ENCODE data around the gene LLPH.

DNA sequence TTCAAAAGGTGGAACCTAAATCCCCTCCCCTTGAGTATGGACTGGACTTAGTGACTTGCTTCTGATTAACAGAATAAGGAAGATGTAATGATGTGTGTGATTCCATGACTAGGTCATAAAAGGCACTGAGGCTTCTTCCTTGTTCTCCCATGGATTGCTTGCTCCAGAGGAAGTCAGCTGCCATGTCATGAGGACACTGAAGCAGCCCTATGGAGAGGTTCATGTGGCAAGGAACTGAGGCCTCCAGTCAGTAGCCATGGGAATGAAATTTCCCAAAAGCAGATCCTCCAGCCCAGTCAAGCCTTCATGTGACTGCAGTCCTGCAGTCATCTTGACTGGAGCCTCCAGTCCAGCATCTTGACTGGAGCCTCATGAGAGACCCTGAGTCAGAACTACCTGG lies 28.6 kb upstream of the LLPH start:
- TF ChIP-seq JUN (CRISPR knock-in tag; IDR thresholded peaks at IDR 0.05) (no peak), ESRRA (CRISPR knock-in tag; IDR thresholded peaks at IDR 0.05; ENCODE audit: borderline replicate concordance) (no peak), SP1 (CRISPR knock-in tag; conservative IDR thresholded peaks at IDR 0.05) (no peak), NFYB (CRISPR knock-in tag; conservative IDR thresholded peaks at IDR 0.05; ENCODE audit: low read depth) (no peak), TP53 (CRISPR knock-in tag; IDR thresholded peaks at IDR 0.05) (no peak), TCF7 (CRISPR knock-in tag; IDR thresholded peaks at IDR 0.05; ENCODE audit: low read depth) (no peak), ZNF416 (CRISPR knock-in tag; IDR thresholded peaks at IDR 0.05) (no peak), SMAD4 (CRISPR knock-in tag; IDR thresholded peaks at IDR 0.05) (no peak)
- TF ChIP-seq, protein P1, sequence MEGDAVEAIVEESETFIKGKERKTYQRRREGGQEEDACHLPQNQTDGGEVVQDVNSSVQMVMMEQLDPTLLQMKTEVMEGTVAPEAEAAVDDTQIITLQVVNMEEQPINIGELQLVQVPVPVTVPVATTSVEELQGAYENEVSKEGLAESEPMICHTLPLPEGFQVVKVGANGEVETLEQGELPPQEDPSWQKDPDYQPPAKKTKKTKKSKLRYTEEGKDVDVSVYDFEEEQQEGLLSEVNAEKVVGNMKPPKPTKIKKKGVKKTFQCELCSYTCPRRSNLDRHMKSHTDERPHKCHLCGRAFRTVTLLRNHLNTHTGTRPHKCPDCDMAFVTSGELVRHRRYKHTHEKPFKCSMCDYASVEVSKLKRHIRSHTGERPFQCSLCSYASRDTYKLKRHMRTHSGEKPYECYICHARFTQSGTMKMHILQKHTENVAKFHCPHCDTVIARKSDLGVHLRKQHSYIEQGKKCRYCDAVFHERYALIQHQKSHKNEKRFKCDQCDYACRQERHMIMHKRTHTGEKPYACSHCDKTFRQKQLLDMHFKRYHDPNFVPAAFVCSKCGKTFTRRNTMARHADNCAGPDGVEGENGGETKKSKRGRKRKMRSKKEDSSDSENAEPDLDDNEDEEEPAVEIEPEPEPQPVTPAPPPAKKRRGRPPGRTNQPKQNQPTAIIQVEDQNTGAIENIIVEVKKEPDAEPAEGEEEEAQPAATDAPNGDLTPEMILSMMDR (IDR thresholded peaks at IDR 0.05) = no peak
- TF ChIP-seq, protein P2, sequence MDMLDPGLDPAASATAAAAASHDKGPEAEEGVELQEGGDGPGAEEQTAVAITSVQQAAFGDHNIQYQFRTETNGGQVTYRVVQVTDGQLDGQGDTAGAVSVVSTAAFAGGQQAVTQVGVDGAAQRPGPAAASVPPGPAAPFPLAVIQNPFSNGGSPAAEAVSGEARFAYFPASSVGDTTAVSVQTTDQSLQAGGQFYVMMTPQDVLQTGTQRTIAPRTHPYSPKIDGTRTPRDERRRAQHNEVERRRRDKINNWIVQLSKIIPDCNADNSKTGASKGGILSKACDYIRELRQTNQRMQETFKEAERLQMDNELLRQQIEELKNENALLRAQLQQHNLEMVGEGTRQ (CRISPR knock-in tag; IDR thresholded peaks at IDR 0.05) = no peak
- TF ChIP-seq, protein P3, sequence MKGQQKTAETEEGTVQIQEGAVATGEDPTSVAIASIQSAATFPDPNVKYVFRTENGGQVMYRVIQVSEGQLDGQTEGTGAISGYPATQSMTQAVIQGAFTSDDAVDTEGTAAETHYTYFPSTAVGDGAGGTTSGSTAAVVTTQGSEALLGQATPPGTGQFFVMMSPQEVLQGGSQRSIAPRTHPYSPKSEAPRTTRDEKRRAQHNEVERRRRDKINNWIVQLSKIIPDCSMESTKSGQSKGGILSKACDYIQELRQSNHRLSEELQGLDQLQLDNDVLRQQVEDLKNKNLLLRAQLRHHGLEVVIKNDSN (CRISPR knock-in tag; IDR thresholded peaks at IDR 0.05) = no peak

Data from WTC11 (cell line).